Measurements from ENCODE around the gene LITAFD. TPM values are rescaled to one million over a fixed set of nuclear protein-coding genes. Genes with fewer than 3 reads are reported as not detected.

LITAFD gene
- polyA plus RNA-seq, 1 of the 3 experiments (the other 2 are of a cell fraction): not detected

Other genes with a start within 250 kb of the LITAFD start
- gene ABAT, start 207.7 kb upstream of the LITAFD start, polyA plus RNA-seq (2012; rRNA removed): 4.7 and 7.3 TPM in 2 replicates
- gene TMEM186, start 84.7 kb upstream of the LITAFD start, polyA plus RNA-seq (2012; rRNA removed): 13.2 and 18.2 TPM in 2 replicates
- gene PMM2, start 84.5 kb upstream of the LITAFD start, polyA plus RNA-seq (2012; rRNA removed): 24.3 and 27.6 TPM in 2 replicates
- gene CARHSP1, start 13.3 kb upstream of the LITAFD start, polyA plus RNA-seq (2012; rRNA removed): 60.6 and 93.6 TPM in 2 replicates
- gene USP7, start 81.6 kb downstream of the LITAFD start, polyA plus RNA-seq (2012; rRNA removed): 8.4 and 8.6 TPM in 2 replicates
- 7.0 and 8.6 TPM in 2 replicates for gene HAPSTR1, start 209.3 kb downstream of the LITAFD start, polyA plus RNA-seq (2012; rRNA removed)